Activated CD4-positive, alpha-beta T cell treated with anti-CD3 and anti-CD28 coated beads for 4 hours (primary cell): ENCODE measurements around the gene HINFP.
"Not testable (repeated sequence)": the region's sequence is repeated elsewhere in the genome, so short reads cannot be mapped to it uniquely, and the experiment has no call there.

Experiments used
- DNase-seq, 2 donors: peaks; one replicate each; pipeline ENCODE4 v3.0.0-alpha.2; 2020

HINFP gene

GRCh38 chr11:119160151-119160550 lies 38.8 kb downstream of the HINFP start:
- DNase-seq: no peak

GRCh38 chr11:119161871-119162270 lies 40.5 kb downstream of the HINFP start:
- no peak for DNase-seq

GRCh38 chr11:119166368-119167076 lies 45.1 kb downstream of the HINFP start:
- no peak for DNase-seq

- not testable (repeated sequence) for DNase-seq
Observed at GRCh38 chr11:119167077-119167458, 45.7 kb downstream of the HINFP start.

- DNase-seq: no peak
Observed at GRCh38 chr11:119167933-119168332, 46.6 kb downstream of the HINFP start.

GRCh38 chr11:119168471-119169281 lies 47.3 kb downstream of the HINFP start, which contains the start of gene NLRX1:
Gene NLRX1, plus strand, starts transcription at chr11:119168725. Its CDS starts 2,679 bp downstream, at chr11:119171404.
- DNase-seq: peak; percentile 80 to 82

GRCh38 chr11:119169282-119169719 lies 47.9 kb downstream of the HINFP start:
- DNase-seq: peak in 1 of 2 donors; percentile 9

GRCh38 chr11:119172513-119172912 lies 51.1 kb downstream of the HINFP start:
- DNase-seq: no peak

- no peak for DNase-seq
Observed at GRCh38 chr11:119173453-119173852, 52.1 kb downstream of the HINFP start.

GRCh38 chr11:119175493-119176077 lies 54.2 kb downstream of the HINFP start:
- no peak for DNase-seq

- DNase-seq: no peak
Observed at GRCh38 chr11:119178166-119178680, 56.8 kb downstream of the HINFP start.

GRCh38 chr11:119179342-119179741 lies 58.0 kb downstream of the HINFP start:
- no peak for DNase-seq

GRCh38 chr11:119179983-119180382 lies 58.6 kb downstream of the HINFP start:
- DNase-seq: no peak

GRCh38 chr11:119180729-119181676 lies 59.6 kb downstream of the HINFP start:
- no peak for DNase-seq

GRCh38 chr11:119181677-119182412 lies 60.5 kb downstream of the HINFP start:
- DNase-seq: no peak

GRCh38 chr11:119184399-119184798 lies 63.0 kb downstream of the HINFP start:
- not testable (repeated sequence) for DNase-seq
